Ishikawa (cell line): ENCODE results near the gene SIPA1.

ENCODE experiments used
- CEBPB ChIP-seq: IDR thresholded peaks from 2 replicates; pipeline ENCODE4 v1.6.1; 2012
- CREB1 ChIP-seq: IDR thresholded peaks from 2 replicates; pipeline ENCODE4 v1.6.1; 2012; ENCODE audit warnings: low read depth
- EGR1 ChIP-seq: IDR thresholded peaks from 2 replicates; pipeline ENCODE4 v1.6.1; 2012
- EP300 ChIP-seq: IDR thresholded peaks from 2 replicates; pipeline ENCODE4 v1.6.1; 2012; ENCODE audit warnings: borderline replicate concordance
- FOXM1 ChIP-seq: IDR thresholded peaks from 2 replicates; pipeline ENCODE4 v1.6.1; 2012; ENCODE audit warnings: low read depth, borderline replicate concordance
- MAX ChIP-seq: IDR thresholded peaks from 2 replicates; pipeline ENCODE4 v1.6.1; 2012
- NFIC ChIP-seq: IDR thresholded peaks from 2 replicates; pipeline ENCODE4 v1.6.1; 2012
- RAD21 ChIP-seq: IDR thresholded peaks from 2 replicates; pipeline ENCODE4 v1.6.1; 2012; ENCODE audit warnings: low read depth
- REST ChIP-seq: IDR thresholded peaks from 2 replicates; pipeline ENCODE4 v1.6.1; 2012; ENCODE audit warnings: low read depth, mild to moderate bottlenecking
- TAF1 ChIP-seq: IDR thresholded peaks from 2 replicates; pipeline ENCODE4 v1.6.1; 2012; ENCODE audit warnings: low read depth, mild to moderate bottlenecking
- TCF12 ChIP-seq: IDR thresholded peaks from 2 replicates; pipeline ENCODE4 v1.6.1; 2012; ENCODE audit warnings: low read depth
- TEAD4 ChIP-seq: IDR thresholded peaks from 2 replicates; pipeline ENCODE4 v1.6.1; 2012
- YY1 ChIP-seq: IDR thresholded peaks from 2 replicates; pipeline ENCODE4 v1.6.1; 2012; ENCODE audit warnings: low read depth
- ZBTB7A ChIP-seq: IDR thresholded peaks from 2 replicates; pipeline ENCODE4 v1.6.1; 2012; ENCODE audit warnings: low read depth
- TF ChIP-seq, protein P1 (sequence below): IDR thresholded peaks from 2 replicates; pipeline ENCODE4 v1.6.1; 2012

Gene SIPA1

GRCh38 chr11:65660038-65660437 lies 22.1 kb downstream of the SIPA1 start:
- TF ChIP-seq REST (no peak), MAX (no peak), CREB1 (no peak), YY1 (no peak), EP300 (no peak), RAD21 (no peak), TCF12 (no peak), CEBPB (no peak), TAF1 (no peak)
- TF ChIP-seq, protein P1, sequence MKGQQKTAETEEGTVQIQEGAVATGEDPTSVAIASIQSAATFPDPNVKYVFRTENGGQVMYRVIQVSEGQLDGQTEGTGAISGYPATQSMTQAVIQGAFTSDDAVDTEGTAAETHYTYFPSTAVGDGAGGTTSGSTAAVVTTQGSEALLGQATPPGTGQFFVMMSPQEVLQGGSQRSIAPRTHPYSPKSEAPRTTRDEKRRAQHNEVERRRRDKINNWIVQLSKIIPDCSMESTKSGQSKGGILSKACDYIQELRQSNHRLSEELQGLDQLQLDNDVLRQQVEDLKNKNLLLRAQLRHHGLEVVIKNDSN: no peak

DNA sequence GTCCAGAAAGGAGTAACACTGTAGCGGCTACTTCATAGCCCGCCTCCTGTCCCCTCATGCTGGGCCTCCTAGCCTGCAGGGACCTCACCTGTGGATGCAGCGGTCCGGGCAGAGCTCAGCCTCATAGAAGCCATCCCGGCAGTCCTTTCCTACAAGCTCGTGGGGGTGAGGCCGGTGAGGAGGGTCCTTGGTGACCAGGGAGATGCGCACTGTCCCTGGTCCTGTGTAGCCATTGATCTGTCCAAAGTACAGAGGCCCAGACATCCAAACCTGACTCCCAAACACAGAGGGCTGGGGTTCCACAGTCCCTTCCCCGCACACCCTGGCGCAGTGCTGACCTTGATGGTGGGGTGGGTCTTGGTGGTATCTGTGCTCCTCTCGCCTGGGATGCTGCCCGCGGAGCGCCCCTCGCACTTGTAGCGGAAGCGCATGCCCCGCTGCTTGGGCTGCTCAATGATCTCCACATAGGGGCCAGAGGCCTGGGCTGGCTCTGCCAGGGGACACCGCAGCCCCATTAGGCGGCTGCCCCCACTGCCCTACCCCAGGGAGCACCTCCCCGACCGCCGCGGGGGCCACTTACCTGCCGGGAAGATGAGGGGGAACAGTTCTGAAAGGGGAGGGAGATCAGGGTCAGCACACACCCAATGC lies 23.8 kb downstream of the SIPA1 start:
- TF ChIP-seq ZBTB7A (no peak), REST (no peak), EGR1 (no peak), RAD21 (no peak), CEBPB (no peak), CREB1 (no peak), TCF12 (no peak), EP300 (no peak), TAF1 (no peak), MAX (no peak), TEAD4 (no peak), FOXM1 (no peak)
- TF ChIP-seq, protein P1: no peak

- TF ChIP-seq TCF12 (no peak), ZBTB7A (no peak), TAF1 (no peak), EGR1 (no peak), CREB1 (no peak), EP300 (no peak), CEBPB (no peak), FOXM1 (no peak), REST (no peak), TEAD4 (no peak), MAX (no peak), RAD21 (no peak), NFIC (no peak)
- TF ChIP-seq, protein P1: no peak
Observed at GRCh38 chr11:65662247-65662798, 24.4 kb downstream of the SIPA1 start.
